GM10248 (cell line): ENCODE results near the gene CASKIN1.

Source experiments
- CTCF ChIA-PET: fragments of 300-600 bp; sonication (Branson Sonifier 250); formaldehyde crosslinking; extraction: SDS; loops from one replicate; lab custom pipeline; 2021; ENCODE audit warnings: antibody characterized with exemption; lab: Yijun Ruan, JAX
- POLR2A ChIA-PET: fragments of 350-650 bp; sonication (Branson Sonifier 250); formaldehyde crosslinking; extraction: SDS; loops from one replicate; lab custom pipeline; 2020; ENCODE audit warnings: antibody characterized with exemption; lab: Yijun Ruan, JAX
- DNase-seq: peaks from one replicate; pipeline ENCODE4 v3.0.0; 2012; ENCODE audit errors: extremely low spot score
- TF ChIP-seq, protein P1 (sequence below): IDR thresholded peaks from 2 replicates; pipeline ENCODE4 v1.5.1; 2012; ENCODE audit warnings: mild to moderate bottlenecking, low read depth; ENCODE audit errors: extremely low read depth, missing control alignments, control extremely low read depth

The CASKIN1 gene

DNA sequence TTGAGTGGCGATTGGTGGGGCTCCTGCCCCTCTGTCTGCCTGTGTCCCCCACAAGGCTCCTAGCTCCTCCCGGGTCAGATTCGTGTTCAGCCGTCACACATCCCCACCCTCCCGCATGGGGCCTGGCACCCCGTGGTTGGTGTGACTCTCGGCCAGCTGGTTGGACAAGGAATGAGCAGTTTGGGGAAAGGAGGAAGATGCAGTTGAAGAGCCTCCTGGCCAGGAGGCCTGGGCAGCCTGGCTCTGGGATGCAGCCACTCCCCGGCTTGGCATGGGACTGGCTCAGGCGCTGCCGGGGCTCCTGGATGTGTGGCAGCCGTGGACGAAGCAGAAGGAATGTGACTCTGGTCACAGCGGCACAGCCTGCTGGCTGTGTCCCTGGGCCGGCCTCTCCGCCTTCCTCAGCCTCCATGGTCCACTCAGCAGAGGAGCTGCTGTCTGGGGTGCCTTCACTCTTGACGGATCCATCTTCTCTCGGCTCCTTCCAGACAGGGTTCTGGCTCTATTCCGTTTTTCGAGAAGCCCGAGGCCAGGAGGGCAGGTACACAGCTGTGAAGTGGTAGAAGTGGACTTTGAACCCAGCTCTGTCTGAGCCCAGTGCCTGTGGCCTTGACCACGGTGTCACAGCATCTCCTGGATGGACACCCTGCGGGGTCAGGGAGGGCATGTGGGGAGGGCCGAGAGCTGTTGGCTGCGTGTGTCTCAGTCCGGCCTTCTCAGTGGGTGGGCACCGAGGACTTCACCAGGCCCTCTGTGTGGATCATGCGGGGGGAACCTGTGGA lies 38.7 kb downstream of the CASKIN1 start:
- TF ChIP-seq, protein P1, sequence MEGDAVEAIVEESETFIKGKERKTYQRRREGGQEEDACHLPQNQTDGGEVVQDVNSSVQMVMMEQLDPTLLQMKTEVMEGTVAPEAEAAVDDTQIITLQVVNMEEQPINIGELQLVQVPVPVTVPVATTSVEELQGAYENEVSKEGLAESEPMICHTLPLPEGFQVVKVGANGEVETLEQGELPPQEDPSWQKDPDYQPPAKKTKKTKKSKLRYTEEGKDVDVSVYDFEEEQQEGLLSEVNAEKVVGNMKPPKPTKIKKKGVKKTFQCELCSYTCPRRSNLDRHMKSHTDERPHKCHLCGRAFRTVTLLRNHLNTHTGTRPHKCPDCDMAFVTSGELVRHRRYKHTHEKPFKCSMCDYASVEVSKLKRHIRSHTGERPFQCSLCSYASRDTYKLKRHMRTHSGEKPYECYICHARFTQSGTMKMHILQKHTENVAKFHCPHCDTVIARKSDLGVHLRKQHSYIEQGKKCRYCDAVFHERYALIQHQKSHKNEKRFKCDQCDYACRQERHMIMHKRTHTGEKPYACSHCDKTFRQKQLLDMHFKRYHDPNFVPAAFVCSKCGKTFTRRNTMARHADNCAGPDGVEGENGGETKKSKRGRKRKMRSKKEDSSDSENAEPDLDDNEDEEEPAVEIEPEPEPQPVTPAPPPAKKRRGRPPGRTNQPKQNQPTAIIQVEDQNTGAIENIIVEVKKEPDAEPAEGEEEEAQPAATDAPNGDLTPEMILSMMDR = no peak
- DNase-seq = no peak
- ChIA-PET CTCF (no interaction called here), POLR2A (interaction anchor here (0.5 to 1.1 kb wide), 2 partner anchors 193 to 307 kb away, joined by 3 to 9 read pairs; partner anchors contain the start of gene RPS2)

DNA sequence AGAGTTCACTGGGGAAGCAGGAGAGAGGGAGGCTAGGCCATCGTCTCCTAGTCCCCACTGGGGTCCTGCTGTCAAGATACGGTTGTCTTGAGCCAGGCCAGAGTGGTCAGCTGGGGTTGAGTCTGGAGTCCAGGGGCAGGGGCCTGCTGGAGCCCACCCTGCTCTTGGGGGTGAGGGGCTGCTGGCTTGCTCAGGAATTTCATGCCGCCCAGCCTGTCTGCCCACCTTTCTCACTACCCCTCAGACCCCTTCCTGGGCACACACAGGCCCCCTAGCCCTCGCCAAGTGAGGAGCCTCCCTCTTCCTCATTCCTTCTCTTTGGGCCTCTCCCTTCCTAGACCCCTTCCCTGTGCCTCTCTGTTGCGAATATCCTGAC lies 39.6 kb downstream of the CASKIN1 start:
- TF ChIP-seq, protein P1 = no peak
- POLR2A ChIA-PET = no interaction called here
- CTCF ChIA-PET = no interaction called here
- DNase-seq = no peak

- TF ChIP-seq, protein P1 = no peak
- ChIA-PET CTCF (interaction anchor here (0.8 to 6.3 kb wide), 6 partner anchors 10 to 152 kb away, joined by 3 to 78 read pairs (median 14); partner anchors contain the start of gene NPW), POLR2A (interaction anchor here (0.5 to 1.8 kb wide), 71 partner anchors 7 to 1847 kb away, joined by 3 to 40 read pairs (median 5); partner anchors contain the start of genes ECI1, GFER, MLST8 and MSRB1)
- no peak for DNase-seq
These were observed 40.2 kb downstream of the CASKIN1 start for GRCh38 chr16:2155977-2156848.

DNA sequence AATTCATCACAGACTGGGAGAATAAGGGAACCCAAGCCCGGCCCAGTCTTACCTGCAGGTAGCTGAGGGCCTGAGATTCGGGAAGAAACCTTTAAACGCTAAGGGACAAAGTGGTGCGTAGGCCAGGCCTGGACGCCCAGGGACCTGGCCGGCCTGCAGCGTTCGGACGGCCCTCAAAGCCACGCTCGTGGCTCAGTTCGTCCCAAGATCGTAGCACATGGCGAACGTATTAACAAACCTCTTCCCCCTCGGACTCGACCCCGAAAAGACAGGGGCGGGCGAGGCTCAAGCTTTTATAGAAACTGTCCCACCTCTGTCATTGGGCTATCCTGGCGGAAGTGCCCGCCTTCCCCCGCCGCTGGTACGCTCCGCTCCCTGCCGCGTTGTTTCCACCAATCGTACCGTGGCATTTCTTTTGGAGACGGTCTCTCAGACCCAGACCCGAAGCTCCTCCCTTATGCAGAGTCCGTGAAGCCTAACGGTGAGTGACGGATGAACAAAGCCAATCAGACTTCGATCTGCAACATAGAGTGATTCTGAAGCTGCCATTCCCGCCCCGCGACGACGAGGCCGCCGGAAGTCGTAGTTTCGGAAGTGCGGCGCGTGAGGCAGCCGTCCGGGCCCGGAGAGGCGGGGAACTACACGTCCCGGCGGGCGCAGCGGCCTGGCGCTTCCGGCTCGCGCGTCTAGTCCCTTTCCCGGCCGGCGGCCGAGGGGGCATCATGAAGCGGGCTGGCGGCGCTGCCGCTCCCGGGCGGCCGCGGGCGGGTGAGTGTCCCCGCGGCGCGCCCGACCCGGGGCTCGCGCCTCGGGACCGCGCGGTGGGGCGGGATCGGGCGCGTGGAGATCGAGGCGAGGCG lies 41.1 kb downstream of the CASKIN1 start, which contains the start of gene TRAF7:
TSS of gene TRAF7 (plus strand) at position 692 of the 860 bp plus-strand sequence. CDS start 8,139 bp downstream, outside the sequence.
- DNase-seq = peak; percentile 99
- ChIA-PET POLR2A (interaction anchor here (0.5 to 1.8 kb wide), 90 partner anchors 8 to 1846 kb away, joined by 3 to 40 read pairs (median 4); partner anchors contain the start of genes CASKIN1, DNASE1L2, ECI1 and FBXL16), CTCF (interaction anchor here (0.7 to 6.3 kb wide), 9 partner anchors 9 to 151 kb away, joined by 3 to 78 read pairs (median 4); partner anchors contain the start of genes ECI1 and NPW)
- TF ChIP-seq, protein P1 = no peak

DNA sequence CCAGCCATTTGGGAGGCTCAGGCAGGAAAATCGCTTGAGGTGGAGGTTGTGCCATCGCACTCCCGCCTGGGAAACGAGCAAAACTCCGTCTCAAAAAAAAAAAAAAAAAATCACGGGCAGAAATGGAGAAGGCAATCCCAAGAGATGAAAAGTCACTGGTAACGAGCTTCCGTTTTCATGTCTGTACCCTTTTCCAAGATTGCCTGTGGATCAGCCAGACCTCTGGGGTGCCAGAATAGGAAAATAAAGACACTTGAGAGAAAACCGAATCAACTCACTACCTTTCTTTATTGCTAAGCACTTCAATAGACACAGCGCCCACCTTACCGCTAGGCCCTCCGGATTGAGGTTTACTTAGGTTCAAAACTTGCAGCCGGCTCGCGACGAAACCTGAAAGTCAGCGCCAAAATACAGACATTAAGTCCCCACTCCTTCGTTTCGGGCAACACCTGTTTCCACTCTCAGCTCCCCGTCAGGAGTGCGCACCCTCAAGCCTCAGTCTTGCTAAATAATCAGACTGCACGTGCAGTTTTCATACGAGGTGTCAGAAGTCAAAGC lies 41.8 kb downstream of the CASKIN1 start:
- POLR2A ChIA-PET = interaction anchor here (0.6 to 1.8 kb wide), 44 partner anchors 8 to 1449 kb away, joined by 3 to 40 read pairs (median 6); partner anchors contain the start of genes CASKIN1, ECI1, FBXL16 and NTHL1
- DNase-seq = no peak
- TF ChIP-seq, protein P1 = no peak
- CTCF ChIA-PET = interaction anchor here (0.7 to 6.3 kb wide), 7 partner anchors 14 to 151 kb away, joined by 3 to 78 read pairs (median 4); partner anchors contain the start of genes ECI1 and NPW
